SU-DHL-6 (cell line): ENCODE data around the gene PLEKHA5.

Experiments used
- H2AFZ ChIP-seq: fragments of 200-600 bp; sonication (generic); 2 replicates; pipeline ENCODE4 v1.6.1; 2014; ENCODE audit warnings: low read depth, mild to moderate bottlenecking, moderate library complexity, mixed read lengths, antibody characterized with exemption, low read length; ENCODE audit not compliant: severe bottlenecking
- H3F3A ChIP-seq: fragments of 200-600 bp; shearing (Covaris generic); 2 replicates; pipeline ENCODE4 v1.6.0; 2016; ENCODE audit warnings: antibody characterized with exemption, mild to moderate bottlenecking; ENCODE audit not compliant: insufficient read depth
- H3K27ac ChIP-seq: fragments of 200-600 bp; sonication (generic); 2 replicates; pipeline ENCODE4 v1.5.1; 2016; ENCODE audit warnings: low read depth, mild to moderate bottlenecking, low read length, moderate library complexity, mixed read lengths
- H3K27me3 ChIP-seq: fragments of 200-600 bp; sonication (generic), shearing (Covaris generic); 2 replicates; pipeline ENCODE4 v1.6.0; 2014; ENCODE audit warnings: mild to moderate bottlenecking, low read length
- H3K36me3 ChIP-seq: fragments of 200-600 bp; sonication (generic); 2 replicates; pipeline ENCODE4 v1.6.1; 2014; ENCODE audit warnings: mild to moderate bottlenecking, low read length, mixed read lengths
- H3K4me2 ChIP-seq: fragments of 300-600, 200-600 bp; shearing (Covaris generic), sonication (generic); 2 replicates; pipeline ENCODE4 v1.6.0; 2014; ENCODE audit warnings: low read length, low read depth, mild to moderate bottlenecking; ENCODE audit not compliant: poor library complexity, severe bottlenecking
- H3K4me3 ChIP-seq: fragments of 200-600 bp; sonication (generic); 2 replicates; pipeline ENCODE4 v1.5.1; 2014; ENCODE audit warnings: antibody characterized with exemption, low read length, mild to moderate bottlenecking, mixed read lengths; ENCODE audit not compliant: insufficient read depth, poor library complexity, severe bottlenecking
- H3K79me2 ChIP-seq: fragments of 200-600 bp; sonication (generic); 2 replicates; pipeline ENCODE4 v1.6.1; 2014; ENCODE audit warnings: mild to moderate bottlenecking, low read length, moderate library complexity; ENCODE audit not compliant: insufficient read depth
- H3K9ac ChIP-seq: fragments of 200-600 bp; sonication (generic); 2 replicates; pipeline ENCODE4 v1.7.0; 2014; ENCODE audit warnings: mild to moderate bottlenecking, low read length
- H3K9me2 ChIP-seq: fragments of 200-600 bp; sonication (generic); replicated peaks from 2 replicates; pipeline ENCODE4 v1.6.1; 2014; ENCODE audit warnings: low read length; ENCODE audit not compliant: insufficient read depth
- H3K9me3 ChIP-seq: fragments of 200-600 bp; sonication (generic); 2 replicates; pipeline ENCODE4 v1.6.1; 2014; ENCODE audit warnings: low read length, mixed read lengths; ENCODE audit not compliant: insufficient read depth
- H4K20me1 ChIP-seq: fragments of 200-600 bp; sonication (generic); 2 replicates; pipeline ENCODE4 v1.6.1; 2014; ENCODE audit warnings: low read depth, mild to moderate bottlenecking, antibody characterized with exemption, low read length, moderate library complexity, mixed read lengths
- CTCF ChIP-seq: fragments of 200-600 bp; sonication (generic); IDR thresholded peaks from one replicate; pipeline ENCODE4 v1.5.1; 2017; ENCODE audit warnings: antibody characterized with exemption, mild to moderate bottlenecking, low read length, moderate library complexity; ENCODE audit not compliant: insufficient read depth, poor library complexity, severe bottlenecking
- EZH2phosphoT487 ChIP-seq: fragments of 200-600 bp; sonication (generic), shearing (Covaris generic); conservative IDR thresholded peaks from 2 replicates; pipeline ENCODE4 v1.6.1; 2018; ENCODE audit warnings: mild to moderate bottlenecking, antibody characterized with exemption, low read length, moderate library complexity, mixed read lengths

The PLEKHA5 gene

DNA sequence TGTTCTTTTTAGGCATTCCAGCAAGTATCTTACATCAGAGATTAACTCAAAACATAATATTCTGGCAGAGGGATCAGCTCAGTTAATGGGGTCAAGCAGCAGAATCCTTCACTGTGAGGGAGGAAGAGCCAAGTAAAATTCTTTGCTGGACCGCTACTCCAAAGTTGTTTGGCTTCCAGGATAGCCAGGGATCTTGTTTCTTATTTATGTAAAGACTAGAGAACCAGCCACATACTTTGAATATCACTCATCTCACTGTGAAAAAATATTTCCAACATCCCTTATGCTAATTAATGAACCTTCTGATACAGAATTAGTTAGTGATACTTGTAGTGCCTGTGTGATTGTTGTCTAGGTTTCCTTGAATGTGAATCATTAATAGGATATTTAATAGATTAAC, 94.2 kb downstream of the PLEKHA5 start:
- no peak overlapping the region for H2AFZ ChIP-seq
- no peak overlapping the region for H3K4me2 ChIP-seq
- H3K9ac ChIP-seq: no peak overlapping the region

GRCh38 chr12:19224746-19225145, 95.2 kb downstream of the PLEKHA5 start:
- no peak overlapping the region for H3K4me2 ChIP-seq
- no peak overlapping the region for H2AFZ ChIP-seq
- TF ChIP-seq CTCF: no peak
- TF ChIP-seq EZH2phosphoT487: no peak
- no peaks in the 10 kb centered on the region for H3F3A ChIP-seq
- H3K79me2 ChIP-seq: no peaks in the 10 kb centered on the region
- no peak overlapping the region for H3K9ac ChIP-seq
- no peaks in the 10 kb centered on the region for H3K27me3 ChIP-seq
- H3K9me3 ChIP-seq: no peaks in the 10 kb centered on the region
- no peak overlapping the region for H3K27ac ChIP-seq
- no peaks in the 10 kb centered on the region for H3K36me3 ChIP-seq
- H4K20me1 ChIP-seq: no peaks in the 10 kb centered on the region
- no peak overlapping the region for H3K4me3 ChIP-seq
- H3K9me2 ChIP-seq: no peaks in the 10 kb centered on the region

More for the DNA sequence above, 94.2 kb downstream of the PLEKHA5 start:
- Histone ChIP-seq H3K79me2 (no peaks in the 10 kb centered on the region), H3K27ac (no peak overlapping the region), H3K9me3 (no peaks in the 10 kb centered on the region), H3K4me3 (no peak overlapping the region), H3K36me3 (no peaks in the 10 kb centered on the region), H4K20me1 (no peaks in the 10 kb centered on the region), H3F3A (no peaks in the 10 kb centered on the region), H3K9me2 (no peaks in the 10 kb centered on the region), H3K27me3 (no peaks in the 10 kb centered on the region)
- no peak for TF ChIP-seq EZH2phosphoT487
- TF ChIP-seq CTCF: no peak

GRCh38 chr12:19227190-19227879, 97.8 kb downstream of the PLEKHA5 start:
- Histone ChIP-seq H3K36me3 (no peaks in the 10 kb centered on the region), H3F3A (no peaks in the 10 kb centered on the region), H4K20me1 (no peaks in the 10 kb centered on the region), H3K27me3 (no peaks in the 10 kb centered on the region), H3K9me2 (no peaks in the 10 kb centered on the region), H2AFZ (no peak overlapping the region), H3K4me2 (no peak overlapping the region), H3K4me3 (no peak overlapping the region), H3K9ac (no peak overlapping the region), H3K9me3 (no peaks in the 10 kb centered on the region), H3K27ac (no peak overlapping the region), H3K79me2 (no peaks in the 10 kb centered on the region)
- TF ChIP-seq EZH2phosphoT487 (no peak), CTCF (no peak)
